Activated CD8-positive, alpha-beta T cell treated with anti-CD3 and anti-CD28 coated beads for 36 hours (primary cell): ENCODE results near the gene GCLM. TPM values are rescaled to one million over a fixed set of nuclear protein-coding genes. Genes with fewer than 3 reads are reported as not detected.
"Not testable (repeated sequence)": the region's sequence is repeated elsewhere in the genome, so short reads cannot be mapped to it uniquely, and the experiment has no call there.

Experiments
- ATAC-seq: fragments of 200-7000 bp; cut with Tn5 transposase; one replicate; pipeline ENCODE4 v1.10.0; 2021; ENCODE audit warnings: mild to moderate bottlenecking, moderate library complexity
- CTCF ChIA-PET: fragments of 350-600 bp; sonication (Branson Sonifier 250); formaldehyde crosslinking; loops from one replicate; lab custom pipeline; 2021; ENCODE audit warnings: antibody characterized with exemption; lab: Charles Lee
- POLR2A ChIA-PET: fragments of 350-600 bp; sonication (Branson Sonifier 250); formaldehyde crosslinking; loops from one replicate; lab custom pipeline; 2021; ENCODE audit warnings: antibody characterized with exemption; lab: Charles Lee
- DNase-seq: peaks from one replicate; pipeline ENCODE4 v3.0.0-alpha.2; 2020
- H3K27ac Mint-ChIP-seq: one replicate; pipeline ENCODE4 v1.8.0; 2021; ENCODE audit warnings: mild to moderate bottlenecking, mixed read lengths
- H3K27me3 Mint-ChIP-seq: one replicate; pipeline ENCODE4 v1.8.0; 2021; ENCODE audit warnings: mixed read lengths
- H3K36me3 Mint-ChIP-seq: one replicate; pipeline ENCODE4 v1.8.0; 2021; ENCODE audit warnings: low read depth, mixed read lengths
- H3K4me1 Mint-ChIP-seq: one replicate; pipeline ENCODE4 v1.8.0; 2021; ENCODE audit warnings: low read depth, mixed read lengths
- H3K4me3 Mint-ChIP-seq: one replicate; pipeline ENCODE4 v1.8.0; 2021; ENCODE audit warnings: mild to moderate bottlenecking, moderate library complexity, mixed read lengths
- H3K9me3 Mint-ChIP-seq: one replicate; pipeline ENCODE4 v1.8.0; 2021; ENCODE audit warnings: mixed read lengths
- intact Hi-C: fragments of 100-400 bp; cut with micrococcal nuclease; formaldehyde crosslinking; loops from one replicate; pipeline ENCODE4 v1.10.0; 2022
- total RNA-seq, 2 experiments: library from RNA; stranded (reverse); gene quantifications; one replicate each; pipeline ENCODE4 v1.2.3, GENCODE V29; 2021
- TF ChIP-seq, protein P1 (sequence below): fragments of 200-600 bp; IDR thresholded peaks from one replicate; pipeline ENCODE4 v1.8.0; 2022; ENCODE audit warnings: antibody characterized with exemption, mild to moderate bottlenecking

Gene GCLM
- total RNA-seq, 2 experiments from 2014 or later = 25.3 to 26.4 TPM

GRCh38 chr1:93869653-93870052, 39.6 kb downstream of the GCLM start:
- TF ChIP-seq, protein P1, sequence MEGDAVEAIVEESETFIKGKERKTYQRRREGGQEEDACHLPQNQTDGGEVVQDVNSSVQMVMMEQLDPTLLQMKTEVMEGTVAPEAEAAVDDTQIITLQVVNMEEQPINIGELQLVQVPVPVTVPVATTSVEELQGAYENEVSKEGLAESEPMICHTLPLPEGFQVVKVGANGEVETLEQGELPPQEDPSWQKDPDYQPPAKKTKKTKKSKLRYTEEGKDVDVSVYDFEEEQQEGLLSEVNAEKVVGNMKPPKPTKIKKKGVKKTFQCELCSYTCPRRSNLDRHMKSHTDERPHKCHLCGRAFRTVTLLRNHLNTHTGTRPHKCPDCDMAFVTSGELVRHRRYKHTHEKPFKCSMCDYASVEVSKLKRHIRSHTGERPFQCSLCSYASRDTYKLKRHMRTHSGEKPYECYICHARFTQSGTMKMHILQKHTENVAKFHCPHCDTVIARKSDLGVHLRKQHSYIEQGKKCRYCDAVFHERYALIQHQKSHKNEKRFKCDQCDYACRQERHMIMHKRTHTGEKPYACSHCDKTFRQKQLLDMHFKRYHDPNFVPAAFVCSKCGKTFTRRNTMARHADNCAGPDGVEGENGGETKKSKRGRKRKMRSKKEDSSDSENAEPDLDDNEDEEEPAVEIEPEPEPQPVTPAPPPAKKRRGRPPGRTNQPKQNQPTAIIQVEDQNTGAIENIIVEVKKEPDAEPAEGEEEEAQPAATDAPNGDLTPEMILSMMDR = no peak
- POLR2A ChIA-PET = interaction anchor here (0.8 to 1.4 kb wide), 2 partner anchors 9 to 11 kb away, joined by 6 read pairs; partner anchors contain the start of gene DNTTIP2
- no peaks in the 10 kb centered on the region for H3K9me3 Mint-ChIP-seq
- H3K27ac Mint-ChIP-seq = peak overlapping the region; percentile 7
- ATAC-seq = no peak
- H3K4me1 Mint-ChIP-seq = peaks cover 8% of the 10 kb centered on the region
- no peak overlapping the region for H3K4me3 Mint-ChIP-seq
- intact Hi-C loops = no loop called here
- H3K27me3 Mint-ChIP-seq = no peaks in the 10 kb centered on the region
- CTCF ChIA-PET = no interaction called here
- DNase-seq = no peak
- peaks cover 53% of the 10 kb centered on the region for H3K36me3 Mint-ChIP-seq

DNA sequence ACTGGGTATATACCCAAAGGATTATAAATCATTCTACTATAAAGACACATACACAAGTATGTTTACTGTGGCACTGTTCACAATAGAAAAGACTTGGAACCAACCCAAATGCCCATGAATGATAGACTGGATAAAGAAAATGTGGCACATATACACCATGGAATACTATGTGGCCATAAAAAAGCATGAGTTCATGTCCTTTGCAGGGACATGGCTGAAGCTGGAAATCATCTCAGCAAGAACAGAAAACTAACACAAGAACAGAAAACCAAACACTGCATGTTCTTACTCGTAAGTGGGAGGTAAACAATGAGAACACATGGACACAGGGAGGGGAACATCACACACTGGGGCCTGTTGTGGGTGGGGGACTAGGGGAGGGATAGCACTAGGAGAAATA, 40.7 kb downstream of the GCLM start:
- ATAC-seq, DNase-seq, H3K4me3 Mint-ChIP-seq, H3K4me1 Mint-ChIP-seq, intact Hi-C loops, H3K9me3 Mint-ChIP-seq, CTCF ChIA-PET, H3K27me3 Mint-ChIP-seq: not testable (repeated sequence)
- POLR2A ChIA-PET = interaction anchor here (1.4 kb wide), 1 partner anchor 11 kb away, joined by 6 read pairs; the partner anchor contains the start of gene DNTTIP2
- Mint-ChIP-seq H3K36me3 (peaks cover 43% of the 10 kb centered on the region), H3K27ac (peak overlapping the region; percentile 56)

DNA sequence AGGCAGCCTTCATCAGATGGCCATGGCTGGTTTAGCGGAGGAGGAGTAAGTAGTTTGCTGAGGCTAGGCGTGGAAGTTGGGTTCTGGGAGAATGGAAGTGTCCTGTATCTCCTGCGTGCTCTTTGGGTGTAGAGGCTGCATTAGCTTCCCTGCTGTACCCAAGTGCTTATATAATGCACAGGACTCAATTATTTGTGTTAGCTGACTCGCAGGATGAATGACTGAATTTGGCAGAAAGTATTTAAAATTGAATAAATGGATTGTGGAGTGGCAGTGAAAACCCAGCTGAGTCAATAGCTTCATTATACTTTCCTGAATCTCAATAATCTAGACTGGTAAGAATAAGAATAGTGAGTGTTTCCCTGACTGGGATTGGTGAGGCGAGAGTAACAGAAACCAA, 44.0 kb downstream of the GCLM start:
- no peaks in the 10 kb centered on the region for H3K4me1 Mint-ChIP-seq
- DNase-seq (no peak), ATAC-seq (no peak)
- no peak overlapping the region for H3K4me3 Mint-ChIP-seq
- H3K9me3 Mint-ChIP-seq = no peaks in the 10 kb centered on the region
- H3K27ac Mint-ChIP-seq = no peak overlapping the region
- no peaks in the 10 kb centered on the region for H3K27me3 Mint-ChIP-seq
- TF ChIP-seq, protein P1 = no peak
- intact Hi-C loops = no loop called here
- ChIA-PET POLR2A (no interaction called here), CTCF (no interaction called here)
- peaks cover 26% of the 10 kb centered on the region for H3K36me3 Mint-ChIP-seq

DNA sequence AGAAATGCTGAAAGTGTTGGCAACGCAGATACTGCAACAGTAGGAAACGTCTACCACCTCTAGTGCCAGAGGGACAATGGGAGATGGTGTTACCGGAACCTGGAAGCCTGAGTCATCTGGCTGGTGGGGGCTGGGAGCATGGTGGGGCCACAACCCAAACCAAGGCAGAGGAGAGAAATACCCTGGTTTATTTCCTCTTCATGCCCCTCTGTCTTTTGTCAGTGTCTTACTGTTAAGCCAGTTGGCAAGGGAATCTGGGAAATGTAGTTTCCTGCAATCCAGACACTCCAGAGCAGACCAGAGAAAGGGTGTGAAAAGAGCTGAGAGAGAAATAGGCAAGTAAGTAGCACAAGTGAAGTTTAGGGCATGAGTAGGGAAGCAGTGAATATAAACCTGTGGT, 45.1 kb downstream of the GCLM start:
- H3K27me3 Mint-ChIP-seq = no peaks in the 10 kb centered on the region
- H3K4me1 Mint-ChIP-seq = no peaks in the 10 kb centered on the region
- H3K36me3 Mint-ChIP-seq = peaks cover 18% of the 10 kb centered on the region
- DNase-seq (no peak), ATAC-seq (no peak)
- no peaks in the 10 kb centered on the region for H3K9me3 Mint-ChIP-seq
- CTCF ChIA-PET = no interaction called here
- POLR2A ChIA-PET = interaction anchor here (0.5 to 0.8 kb wide), 2 partner anchors 13 to 650 kb away, joined by 3 read pairs; no protein-coding TSS in a partner anchor
- intact Hi-C loops = no loop called here
- TF ChIP-seq, protein P1 = no peak
- no peak overlapping the region for H3K27ac Mint-ChIP-seq
- no peak overlapping the region for H3K4me3 Mint-ChIP-seq

GRCh38 chr1:93857653-93858052, 51.6 kb downstream of the GCLM start:
- H3K4me1 Mint-ChIP-seq, H3K4me3 Mint-ChIP-seq, H3K27me3 Mint-ChIP-seq, DNase-seq, H3K36me3 Mint-ChIP-seq, H3K27ac Mint-ChIP-seq, POLR2A ChIA-PET, intact Hi-C loops, H3K9me3 Mint-ChIP-seq, ATAC-seq, CTCF ChIA-PET: not testable (repeated sequence)

- H3K27ac Mint-ChIP-seq, POLR2A ChIA-PET, H3K9me3 Mint-ChIP-seq, ATAC-seq, H3K4me3 Mint-ChIP-seq, H3K4me1 Mint-ChIP-seq, H3K36me3 Mint-ChIP-seq, intact Hi-C loops, DNase-seq, H3K27me3 Mint-ChIP-seq: not testable (repeated sequence)
- CTCF ChIA-PET = interaction anchor here (0.8 to 1.5 kb wide), 2 partner anchors 12 to 226 kb away, joined by 3 to 11 read pairs; no protein-coding TSS in a partner anchor
Measured at GRCh38 chr1:93855983-93856382, 53.2 kb downstream of the GCLM start.
